ENCODE results near the gene SYP. TPM values are rescaled to one million over a fixed set of nuclear protein-coding genes. Genes with fewer than 3 reads are reported as not detected.

The SYP gene
- total RNA-seq, 2 experiments from 2014 or later, result 0.79 to 2.9 TPM

DNA sequence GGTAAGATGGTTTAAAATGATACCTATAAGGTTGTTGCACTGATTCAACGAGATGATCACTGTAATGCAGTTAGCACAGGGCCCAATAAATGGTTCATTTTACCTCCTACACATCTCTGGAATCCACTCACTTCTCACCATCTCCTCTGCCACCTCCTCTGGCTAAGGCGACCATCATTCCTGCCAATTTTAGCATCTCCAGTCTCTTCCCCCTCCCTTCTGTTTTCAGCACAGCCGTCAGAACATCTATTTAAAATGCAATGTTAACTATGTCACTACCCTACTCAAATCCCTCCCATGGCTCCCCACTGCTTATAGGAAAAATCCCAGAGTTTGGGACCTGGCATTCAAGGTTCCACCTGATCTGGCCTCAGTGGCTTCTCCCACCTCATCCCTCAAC is 3.5 kb upstream of the SYP start:
- BruUV-seq (replicated peaks), result no TSS peak
- DNase-seq (ENCODE audit: low spot score), result no peak
- H3K4me1 ChIP-seq (ENCODE audit: insufficient read depth, low read length, poor library complexity, severe bottlenecking), result peaks cover 7% of the 10 kb centered on the region
- ChIA-PET CTCF (ENCODE audit: unreplicated experiment) (no interaction called here), POLR2A (no interaction called here)
- no peak overlapping the region for H2AFZ ChIP-seq (ENCODE audit: low read length)
- no peaks in the 10 kb centered on the region for H4K20me1 ChIP-seq (ENCODE audit: insufficient read depth, low read length)
- H3K9me2 ChIP-seq (ENCODE audit: insufficient read depth, low read length), result no peaks in the 10 kb centered on the region
- no peak overlapping the region for H3K4me2 ChIP-seq (ENCODE audit: low read length)
- H3K4me3 ChIP-seq (ENCODE audit: low read depth, low read length, poor library complexity, severe bottlenecking), result no peak overlapping the region
- no peaks in the 10 kb centered on the region for H3K36me3 ChIP-seq (ENCODE audit: insufficient read depth, low read length)
- H3K27ac ChIP-seq (ENCODE audit: low read depth, low read length, poor library complexity, severe bottlenecking), result no peak overlapping the region
- intact Hi-C loops (cut with micrococcal nuclease; ENCODE audit: unreplicated experiment), result no loop called here
- TF ChIP-seq, protein P1, sequence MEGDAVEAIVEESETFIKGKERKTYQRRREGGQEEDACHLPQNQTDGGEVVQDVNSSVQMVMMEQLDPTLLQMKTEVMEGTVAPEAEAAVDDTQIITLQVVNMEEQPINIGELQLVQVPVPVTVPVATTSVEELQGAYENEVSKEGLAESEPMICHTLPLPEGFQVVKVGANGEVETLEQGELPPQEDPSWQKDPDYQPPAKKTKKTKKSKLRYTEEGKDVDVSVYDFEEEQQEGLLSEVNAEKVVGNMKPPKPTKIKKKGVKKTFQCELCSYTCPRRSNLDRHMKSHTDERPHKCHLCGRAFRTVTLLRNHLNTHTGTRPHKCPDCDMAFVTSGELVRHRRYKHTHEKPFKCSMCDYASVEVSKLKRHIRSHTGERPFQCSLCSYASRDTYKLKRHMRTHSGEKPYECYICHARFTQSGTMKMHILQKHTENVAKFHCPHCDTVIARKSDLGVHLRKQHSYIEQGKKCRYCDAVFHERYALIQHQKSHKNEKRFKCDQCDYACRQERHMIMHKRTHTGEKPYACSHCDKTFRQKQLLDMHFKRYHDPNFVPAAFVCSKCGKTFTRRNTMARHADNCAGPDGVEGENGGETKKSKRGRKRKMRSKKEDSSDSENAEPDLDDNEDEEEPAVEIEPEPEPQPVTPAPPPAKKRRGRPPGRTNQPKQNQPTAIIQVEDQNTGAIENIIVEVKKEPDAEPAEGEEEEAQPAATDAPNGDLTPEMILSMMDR (conservative IDR thresholded peaks at IDR 0.05; ENCODE audit: low read length), result no peak
- TF ChIP-seq EZH2phosphoT487 (IDR thresholded peaks at IDR 0.05; ENCODE audit: borderline replicate concordance, low read depth, low read length), result no peak
- H3K9me3 ChIP-seq (ENCODE audit: low read length), result no peaks in the 10 kb centered on the region
- H3K79me2 ChIP-seq (ENCODE audit: insufficient read depth, low read depth, low read length), result no peaks in the 10 kb centered on the region

DNA sequence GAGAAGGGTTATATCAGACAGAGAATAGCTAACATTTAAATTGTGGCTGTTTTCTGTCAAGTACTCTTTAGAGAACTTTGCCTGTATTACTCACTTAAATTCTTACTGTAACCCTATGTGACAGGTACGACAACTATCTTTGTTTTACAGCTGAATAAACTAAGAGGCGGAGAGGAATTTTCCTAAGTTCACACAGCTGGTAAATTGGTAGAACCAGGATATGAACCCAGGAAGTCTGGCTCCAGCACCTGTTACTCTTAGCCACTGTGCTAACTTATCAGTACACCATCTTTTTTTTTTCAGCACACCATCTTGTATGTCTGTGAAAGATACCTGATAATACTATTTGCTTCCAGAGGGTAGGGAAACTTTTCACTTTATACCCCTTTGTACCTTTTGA is 2.0 kb upstream of the SYP start:
- Histone ChIP-seq H4K20me1 (ENCODE audit: insufficient read depth, low read length) (no peaks in the 10 kb centered on the region), H3K9me2 (ENCODE audit: insufficient read depth, low read length) (no peaks in the 10 kb centered on the region), H2AFZ (ENCODE audit: low read length) (no peak overlapping the region), H3K27ac (ENCODE audit: low read depth, low read length, poor library complexity, severe bottlenecking) (no peak overlapping the region), H3K79me2 (ENCODE audit: insufficient read depth, low read depth, low read length) (no peaks in the 10 kb centered on the region), H3K4me1 (ENCODE audit: insufficient read depth, low read length, poor library complexity, severe bottlenecking) (peaks cover 10% of the 10 kb centered on the region), H3K4me2 (ENCODE audit: low read length) (no peak overlapping the region), H3K36me3 (ENCODE audit: insufficient read depth, low read length) (no peaks in the 10 kb centered on the region), H3K4me3 (ENCODE audit: low read depth, low read length, poor library complexity, severe bottlenecking) (no peak overlapping the region), H3K9me3 (ENCODE audit: low read length) (no peaks in the 10 kb centered on the region)
- intact Hi-C loops (cut with micrococcal nuclease; ENCODE audit: unreplicated experiment), result no loop called here
- CTCF ChIA-PET (ENCODE audit: unreplicated experiment), result no interaction called here
- TF ChIP-seq EZH2phosphoT487 (IDR thresholded peaks at IDR 0.05; ENCODE audit: borderline replicate concordance, low read depth, low read length), result no peak
- TF ChIP-seq, protein P1 (conservative IDR thresholded peaks at IDR 0.05; ENCODE audit: low read length), result no peak
- DNase-seq (ENCODE audit: low spot score), result no peak
- POLR2A ChIA-PET, result interaction anchor here (0.9 kb wide), 1 partner anchor 10 kb away, joined by 3 read pairs; no protein-coding TSS in a partner anchor
- BruUV-seq (replicated peaks), result no TSS peak

DNA sequence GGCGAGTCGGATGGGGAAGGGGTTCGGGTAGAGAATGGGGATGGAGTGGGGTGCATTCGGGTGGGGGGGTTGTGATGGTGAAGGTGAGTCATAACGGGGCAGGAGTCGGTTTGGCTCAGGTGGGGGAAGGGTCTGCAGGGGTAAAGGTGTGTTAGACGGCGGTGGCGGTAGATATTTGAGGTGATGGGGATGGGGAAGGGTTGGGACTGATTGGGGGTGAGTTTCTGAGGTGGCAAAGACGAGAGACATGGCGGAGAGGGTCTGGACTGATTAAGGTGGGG is 738 bp downstream of the SYP start:
- intact Hi-C loops (cut with micrococcal nuclease; ENCODE audit: unreplicated experiment), result no loop called here
- peak overlapping the region; percentile 74 for H3K4me3 ChIP-seq (ENCODE audit: low read depth, low read length, poor library complexity, severe bottlenecking)
- H2AFZ ChIP-seq (ENCODE audit: low read length), result no peak overlapping the region
- no peaks in the 10 kb centered on the region for H3K9me2 ChIP-seq (ENCODE audit: insufficient read depth, low read length)
- no peaks in the 10 kb centered on the region for H3K36me3 ChIP-seq (ENCODE audit: insufficient read depth, low read length)
- no peaks in the 10 kb centered on the region for H3K9me3 ChIP-seq (ENCODE audit: low read length)
- no peak for TF ChIP-seq EZH2phosphoT487 (IDR thresholded peaks at IDR 0.05; ENCODE audit: borderline replicate concordance, low read depth, low read length)
- TF ChIP-seq, protein P1 (conservative IDR thresholded peaks at IDR 0.05; ENCODE audit: low read length), result no peak
- POLR2A ChIA-PET, result interaction anchor here (0.5 kb wide), 1 partner anchor 655 kb away, joined by 5 read pairs; no protein-coding TSS in a partner anchor
- CTCF ChIA-PET (ENCODE audit: unreplicated experiment), result no interaction called here
- no peaks in the 10 kb centered on the region for H4K20me1 ChIP-seq (ENCODE audit: insufficient read depth, low read length)
- peak overlapping the region; percentile 61 for H3K4me2 ChIP-seq (ENCODE audit: low read length)
- DNase-seq (ENCODE audit: low spot score), result no peak
- H3K4me1 ChIP-seq (ENCODE audit: insufficient read depth, low read length, poor library complexity, severe bottlenecking), result peaks cover 10% of the 10 kb centered on the region
- H3K27ac ChIP-seq (ENCODE audit: low read depth, low read length, poor library complexity, severe bottlenecking), result no peak overlapping the region
- BruUV-seq (replicated peaks), result no TSS peak
- H3K79me2 ChIP-seq (ENCODE audit: insufficient read depth, low read depth, low read length), result no peaks in the 10 kb centered on the region

Measured in OCI-LY7 (cell line).